Effector memory CD8-positive, alpha-beta T cell (primary cell): ENCODE measurements around the gene TECTB.
"Not testable (repeated sequence)": the region's sequence is repeated elsewhere in the genome, so short reads cannot be mapped to it uniquely, and the experiment has no call there.

Source experiments
- ATAC-seq: fragments of 150-1000 bp; cut with Tn5 transposase; replicated peaks from 2 replicates; pipeline ENCODE4 v1.10.0; 2021; ENCODE audit warnings: mild to moderate bottlenecking, moderate library complexity
- DNase-seq, 3 experiments: peaks; one replicate each; pipeline ENCODE4 v3.0.0; 2021
- H3K27ac Mint-ChIP-seq, 2 donors: one replicate each; pipeline ENCODE4 v1.8.0; 2022; ENCODE audit warnings: mild to moderate bottlenecking in 2 of 2, mixed read lengths in 2 of 2, moderate library complexity in 2 of 2
- H3K27me3 Mint-ChIP-seq, 2 donors: one replicate each; pipeline ENCODE4 v1.8.0; 2022; ENCODE audit warnings: mixed read lengths in 2 of 2
- H3K36me3 Mint-ChIP-seq: one replicate; pipeline ENCODE4 v1.8.0; 2022; ENCODE audit warnings: mild to moderate bottlenecking, moderate library complexity, mixed read lengths; ENCODE audit not compliant: insufficient read depth
- H3K4me1 Mint-ChIP-seq, 2 donors: one replicate each; pipeline ENCODE4 v1.8.0; 2022; ENCODE audit warnings: low read depth in 2 of 2, mixed read lengths in 2 of 2
- H3K4me3 Mint-ChIP-seq, 2 donors: one replicate each; pipeline ENCODE4 v1.8.0; 2022; ENCODE audit warnings: mild to moderate bottlenecking in 2 of 2, mixed read lengths in 2 of 2, moderate library complexity in 2 of 2
- H3K9me3 Mint-ChIP-seq, 2 donors: one replicate each; pipeline ENCODE4 v1.8.0; 2022; ENCODE audit warnings: mixed read lengths in 2 of 2

The TECTB gene

GRCh38 chr10:112251238-112251637 is 32.0 kb upstream of the TECTB start:
- H3K36me3 Mint-ChIP-seq = not testable (repeated sequence)

GRCh38 chr10:112258407-112258806 is 24.8 kb upstream of the TECTB start:
- H3K4me1 Mint-ChIP-seq = no peaks in the 10 kb centered on the region
- no peak overlapping the region for H3K27ac Mint-ChIP-seq
- H3K4me3 Mint-ChIP-seq = no peak overlapping the region
- DNase-seq (no peak), ATAC-seq (no peak)
- no peaks in the 10 kb centered on the region for H3K9me3 Mint-ChIP-seq
- no peaks in the 10 kb centered on the region for H3K36me3 Mint-ChIP-seq
- peaks cover 12 to 14% of the 10 kb centered on the region in 2 donors for H3K27me3 Mint-ChIP-seq

More at GRCh38 chr10:112251238-112251637, 32.0 kb upstream of the TECTB start:
- not testable (repeated sequence) for DNase-seq, H3K9me3 Mint-ChIP-seq, H3K4me3 Mint-ChIP-seq, H3K27ac Mint-ChIP-seq, ATAC-seq, H3K4me1 Mint-ChIP-seq
- H3K27me3 Mint-ChIP-seq = peaks cover 16 to 39% of the 10 kb centered on the region in 2 donors

GRCh38 chr10:112259688-112260087 is 23.5 kb upstream of the TECTB start:
- no peak for ATAC-seq
- no peak overlapping the region for H3K27ac Mint-ChIP-seq
- DNase-seq = no peak
- H3K4me1 Mint-ChIP-seq = no peaks in the 10 kb centered on the region
- no peaks in the 10 kb centered on the region for H3K9me3 Mint-ChIP-seq
- peaks cover 12% of the 10 kb centered on the region in 2 donors for H3K27me3 Mint-ChIP-seq
- H3K36me3 Mint-ChIP-seq = no peaks in the 10 kb centered on the region
- no peak overlapping the region for H3K4me3 Mint-ChIP-seq

GRCh38 chr10:112260831-112261230 is 22.4 kb upstream of the TECTB start:
- no peaks in the 10 kb centered on the region for H3K4me1 Mint-ChIP-seq
- H3K9me3 Mint-ChIP-seq = no peaks in the 10 kb centered on the region
- ATAC-seq = no peak
- DNase-seq = no peak
- H3K27ac Mint-ChIP-seq = no peak overlapping the region
- no peaks in the 10 kb centered on the region for H3K36me3 Mint-ChIP-seq
- peaks cover 12% of the 10 kb centered on the region in 2 donors for H3K27me3 Mint-ChIP-seq
- H3K4me3 Mint-ChIP-seq = no peak overlapping the region

GRCh38 chr10:112261281-112261822 is 21.8 kb upstream of the TECTB start:
- Mint-ChIP-seq H3K36me3 (no peaks in the 10 kb centered on the region), H3K4me3 (no peak overlapping the region), H3K27ac (no peak overlapping the region), H3K27me3 (peaks cover 12% of the 10 kb centered on the region in 2 donors), H3K4me1 (no peaks in the 10 kb centered on the region), H3K9me3 (no peaks in the 10 kb centered on the region)
- DNase-seq (no peak), ATAC-seq (no peak)

- DNase-seq (no peak), ATAC-seq (no peak)
- Mint-ChIP-seq H3K27me3 (peaks cover 14 to 15% of the 10 kb centered on the region in 2 donors), H3K36me3 (no peaks in the 10 kb centered on the region), H3K9me3 (no peaks in the 10 kb centered on the region), H3K27ac (no peak overlapping the region), H3K4me3 (no peak overlapping the region), H3K4me1 (no peaks in the 10 kb centered on the region)
Measured at GRCh38 chr10:112262546-112262945, 20.7 kb upstream of the TECTB start.

GRCh38 chr10:112265745-112266144 is 17.5 kb upstream of the TECTB start:
- H3K4me1 Mint-ChIP-seq = no peaks in the 10 kb centered on the region
- H3K4me3 Mint-ChIP-seq = no peak overlapping the region
- peaks cover 23 to 25% of the 10 kb centered on the region in 2 donors for H3K27me3 Mint-ChIP-seq

GRCh38 chr10:112269266-112269665 is 13.9 kb upstream of the TECTB start:
- no peaks in the 10 kb centered on the region for H3K36me3 Mint-ChIP-seq
- H3K4me1 Mint-ChIP-seq = no peaks in the 10 kb centered on the region
- no peak overlapping the region for H3K27ac Mint-ChIP-seq
- no peak overlapping the region for H3K4me3 Mint-ChIP-seq
- peaks cover 24 to 25% of the 10 kb centered on the region in 2 donors for H3K27me3 Mint-ChIP-seq
- DNase-seq (no peak), ATAC-seq (no peak)
- H3K9me3 Mint-ChIP-seq = no peaks in the 10 kb centered on the region

More at GRCh38 chr10:112265745-112266144, 17.5 kb upstream of the TECTB start:
- Mint-ChIP-seq H3K36me3 (no peaks in the 10 kb centered on the region), H3K27ac (no peak overlapping the region), H3K9me3 (no peaks in the 10 kb centered on the region)
- ATAC-seq = no peak
- no peak for DNase-seq

- Mint-ChIP-seq H3K27me3 (peaks cover 24 to 25% of the 10 kb centered on the region in 2 donors), H3K36me3 (no peaks in the 10 kb centered on the region), H3K4me3 (no peak overlapping the region), H3K9me3 (no peaks in the 10 kb centered on the region), H3K27ac (no peak overlapping the region), H3K4me1 (no peaks in the 10 kb centered on the region)
- DNase-seq (no peak), ATAC-seq (no peak)
Measured at GRCh38 chr10:112271982-112272381, 11.2 kb upstream of the TECTB start.

- Mint-ChIP-seq H3K27ac (peak overlapping the region in 1 of 2 donors; percentile 30), H3K36me3 (no peaks in the 10 kb centered on the region), H3K9me3 (no peaks in the 10 kb centered on the region), H3K4me1 (no peaks in the 10 kb centered on the region), H3K4me3 (no peak overlapping the region), H3K27me3 (peaks cover 7 to 29% of the 10 kb centered on the region in 2 donors)
- no peak for DNase-seq
- ATAC-seq = no peak
Measured at GRCh38 chr10:112274831-112275230, 8.4 kb upstream of the TECTB start.

GRCh38 chr10:112275512-112276245 is 7.5 kb upstream of the TECTB start:
- Mint-ChIP-seq H3K4me1 (no peaks in the 10 kb centered on the region), H3K4me3 (no peak overlapping the region), H3K9me3 (no peaks in the 10 kb centered on the region), H3K27me3 (peaks cover 10 to 31% of the 10 kb centered on the region in 2 donors), H3K36me3 (no peaks in the 10 kb centered on the region), H3K27ac (no peak overlapping the region)
- DNase-seq (no peak), ATAC-seq (no peak)

- no peaks in the 10 kb centered on the region for H3K4me1 Mint-ChIP-seq
- no peaks in the 10 kb centered on the region for H3K36me3 Mint-ChIP-seq
- DNase-seq (no peak), ATAC-seq (no peak)
- no peak overlapping the region for H3K4me3 Mint-ChIP-seq
- peaks cover 17 to 56% of the 10 kb centered on the region in 2 donors for H3K27me3 Mint-ChIP-seq
- no peaks in the 10 kb centered on the region for H3K9me3 Mint-ChIP-seq
- no peak overlapping the region for H3K27ac Mint-ChIP-seq
Measured at GRCh38 chr10:112278871-112279270, 4.3 kb upstream of the TECTB start.

GRCh38 chr10:112279433-112279832 is 3.8 kb upstream of the TECTB start:
- Mint-ChIP-seq H3K4me3 (no peak overlapping the region), H3K36me3 (no peaks in the 10 kb centered on the region), H3K27ac (no peak overlapping the region), H3K27me3 (peaks cover 17 to 57% of the 10 kb centered on the region in 2 donors), H3K4me1 (no peaks in the 10 kb centered on the region), H3K9me3 (no peaks in the 10 kb centered on the region)
- DNase-seq (no peak), ATAC-seq (no peak)

- H3K4me3 Mint-ChIP-seq = no peak overlapping the region
- no peak overlapping the region for H3K27ac Mint-ChIP-seq
- no peaks in the 10 kb centered on the region for H3K36me3 Mint-ChIP-seq
- ATAC-seq (no peak), DNase-seq (no peak)
- no peaks in the 10 kb centered on the region for H3K4me1 Mint-ChIP-seq
- peaks cover 24 to 66% of the 10 kb centered on the region in 2 donors for H3K27me3 Mint-ChIP-seq
- no peaks in the 10 kb centered on the region for H3K9me3 Mint-ChIP-seq
Measured at GRCh38 chr10:112280205-112280921, 2.8 kb upstream of the TECTB start.
